PFSK-1 (cell line): ENCODE results near the gene HLA-DPB1.

Experiments used
- POLR2AphosphoS5 ChIP-seq: IDR thresholded peaks from 2 replicates; pipeline ENCODE4 v1.6.1; 2012; ENCODE audit warnings: low read depth, mild to moderate bottlenecking, control low read depth, low read length, moderate library complexity
- SIN3A ChIP-seq: IDR thresholded peaks from 2 replicates; pipeline ENCODE4 v1.6.1; 2012; ENCODE audit warnings: mild to moderate bottlenecking, low read length, moderate library complexity, borderline replicate concordance; ENCODE audit not compliant: insufficient read depth
- TAF1 ChIP-seq: IDR thresholded peaks from 2 replicates; pipeline ENCODE4 v1.6.1; 2012; ENCODE audit warnings: low read length, control low read depth, borderline replicate concordance; ENCODE audit not compliant: insufficient read depth
- TF ChIP-seq, protein P1 (sequence below), 2 experiments: IDR thresholded peaks; 2 replicates each; pipeline versions ENCODE4 v1.6.1 to v1.8.0; 2011 to 2012; ENCODE audit warnings: low read depth in 2 of 2, low read length in 2 of 2, control low read depth in 1 of 2, inconsistent platforms in 1 of 2, mild to moderate bottlenecking in 1 of 2, moderate library complexity in 1 of 2; ENCODE audit not compliant: insufficient read depth in 1 of 2

DNA sequence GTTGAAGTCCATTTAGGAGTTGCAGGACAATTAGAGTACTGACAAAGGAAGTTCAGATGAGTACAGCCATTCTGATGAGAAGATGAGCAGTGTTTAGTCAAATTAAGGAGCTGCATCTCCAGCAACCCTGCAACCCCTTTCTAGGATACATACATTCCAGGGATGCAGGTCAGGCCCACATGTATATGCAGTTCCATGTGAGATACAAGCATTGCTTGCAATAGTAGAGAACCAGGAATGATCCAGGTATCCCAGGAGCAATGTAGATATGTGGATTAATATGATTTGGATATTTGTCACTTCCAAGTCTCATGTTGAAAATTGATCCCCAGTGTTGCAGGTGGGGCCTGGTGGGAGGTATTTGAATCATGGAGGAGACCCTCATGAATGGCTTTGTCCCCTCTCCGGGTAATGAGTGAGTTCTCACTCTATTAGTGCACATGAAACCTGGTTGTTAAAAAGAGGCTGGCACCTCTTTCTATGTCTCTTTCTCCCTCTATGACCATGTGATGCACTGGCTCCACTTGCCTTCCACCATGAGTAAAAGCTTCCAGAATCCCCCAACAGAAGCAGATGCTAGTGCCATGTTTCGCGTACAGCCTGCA is 8.8 kb upstream of the HLA-DPB1 start:
- no peak for TF ChIP-seq TAF1
- TF ChIP-seq POLR2AphosphoS5: no peak
- TF ChIP-seq, protein P1, sequence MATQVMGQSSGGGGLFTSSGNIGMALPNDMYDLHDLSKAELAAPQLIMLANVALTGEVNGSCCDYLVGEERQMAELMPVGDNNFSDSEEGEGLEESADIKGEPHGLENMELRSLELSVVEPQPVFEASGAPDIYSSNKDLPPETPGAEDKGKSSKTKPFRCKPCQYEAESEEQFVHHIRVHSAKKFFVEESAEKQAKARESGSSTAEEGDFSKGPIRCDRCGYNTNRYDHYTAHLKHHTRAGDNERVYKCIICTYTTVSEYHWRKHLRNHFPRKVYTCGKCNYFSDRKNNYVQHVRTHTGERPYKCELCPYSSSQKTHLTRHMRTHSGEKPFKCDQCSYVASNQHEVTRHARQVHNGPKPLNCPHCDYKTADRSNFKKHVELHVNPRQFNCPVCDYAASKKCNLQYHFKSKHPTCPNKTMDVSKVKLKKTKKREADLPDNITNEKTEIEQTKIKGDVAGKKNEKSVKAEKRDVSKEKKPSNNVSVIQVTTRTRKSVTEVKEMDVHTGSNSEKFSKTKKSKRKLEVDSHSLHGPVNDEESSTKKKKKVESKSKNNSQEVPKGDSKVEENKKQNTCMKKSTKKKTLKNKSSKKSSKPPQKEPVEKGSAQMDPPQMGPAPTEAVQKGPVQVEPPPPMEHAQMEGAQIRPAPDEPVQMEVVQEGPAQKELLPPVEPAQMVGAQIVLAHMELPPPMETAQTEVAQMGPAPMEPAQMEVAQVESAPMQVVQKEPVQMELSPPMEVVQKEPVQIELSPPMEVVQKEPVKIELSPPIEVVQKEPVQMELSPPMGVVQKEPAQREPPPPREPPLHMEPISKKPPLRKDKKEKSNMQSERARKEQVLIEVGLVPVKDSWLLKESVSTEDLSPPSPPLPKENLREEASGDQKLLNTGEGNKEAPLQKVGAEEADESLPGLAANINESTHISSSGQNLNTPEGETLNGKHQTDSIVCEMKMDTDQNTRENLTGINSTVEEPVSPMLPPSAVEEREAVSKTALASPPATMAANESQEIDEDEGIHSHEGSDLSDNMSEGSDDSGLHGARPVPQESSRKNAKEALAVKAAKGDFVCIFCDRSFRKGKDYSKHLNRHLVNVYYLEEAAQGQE (IDR thresholded peaks at IDR 0.05; ENCODE audit: insufficient read depth in 1 of 2, low read depth in 2 of 2, low read length in 2 of 2): no peak
- no peak for TF ChIP-seq SIN3A
